C4-2B (cell line): ENCODE data around the gene RAB8A.

ENCODE experiments used
- H3K27ac ChIP-seq: fragments of 450-650 bp; 2 replicates; pipeline ENCODE4 v1.5.1; 2017
- CTCF ChIP-seq: fragments of 450-650 bp; conservative IDR thresholded peaks from 2 replicates; pipeline ENCODE4 v1.5.1; 2017; ENCODE audit warnings: mild to moderate bottlenecking
- ZFX ChIP-seq: fragments of 450-650 bp; IDR thresholded peaks from 2 replicates; pipeline ENCODE4 v1.6.1; 2017

RAB8A gene

GRCh38 chr19:16155128-16155527, 43.4 kb downstream of the RAB8A start:
- no peak overlapping the region for H3K27ac ChIP-seq
- TF ChIP-seq ZFX (no peak), CTCF (no peak)

GRCh38 chr19:16156904-16157303, 45.2 kb downstream of the RAB8A start:
- H3K27ac ChIP-seq = no peak overlapping the region
- no peak for TF ChIP-seq ZFX
- no peak for TF ChIP-seq CTCF

DNA sequence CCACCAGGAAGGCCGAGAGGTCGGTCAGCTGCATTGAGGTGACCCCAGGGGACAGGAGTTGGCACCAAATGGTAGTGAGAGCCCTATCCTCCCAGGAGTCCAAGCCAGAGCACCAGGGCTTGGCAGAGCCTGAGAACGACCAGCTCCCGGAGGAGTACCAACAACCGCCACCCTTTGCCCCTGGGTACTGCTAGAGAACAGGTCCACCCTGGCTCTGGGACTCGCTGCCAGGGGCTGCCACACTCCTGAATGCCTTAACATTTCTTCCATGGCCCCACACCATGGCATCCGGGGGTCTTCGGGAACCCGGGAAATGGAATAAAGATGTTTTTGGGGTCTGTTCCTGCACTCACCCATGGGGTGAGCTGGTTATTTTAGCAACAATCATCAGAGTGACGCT, 45.9 kb downstream of the RAB8A start:
- no peak overlapping the region for H3K27ac ChIP-seq
- TF ChIP-seq CTCF (no peak), ZFX (no peak)

- no peak overlapping the region for H3K27ac ChIP-seq
- TF ChIP-seq ZFX = no peak
- no peak for TF ChIP-seq CTCF
Observed at GRCh38 chr19:16159655-16160054, 48.0 kb downstream of the RAB8A start.

- no peak overlapping the region for H3K27ac ChIP-seq
- TF ChIP-seq ZFX (no peak), CTCF (no peak)
Observed at GRCh38 chr19:16160445-16160942, 48.8 kb downstream of the RAB8A start.

GRCh38 chr19:16160943-16161560, 49.4 kb downstream of the RAB8A start:
- TF ChIP-seq ZFX = no peak
- no peak for TF ChIP-seq CTCF
- no peak overlapping the region for H3K27ac ChIP-seq

DNA sequence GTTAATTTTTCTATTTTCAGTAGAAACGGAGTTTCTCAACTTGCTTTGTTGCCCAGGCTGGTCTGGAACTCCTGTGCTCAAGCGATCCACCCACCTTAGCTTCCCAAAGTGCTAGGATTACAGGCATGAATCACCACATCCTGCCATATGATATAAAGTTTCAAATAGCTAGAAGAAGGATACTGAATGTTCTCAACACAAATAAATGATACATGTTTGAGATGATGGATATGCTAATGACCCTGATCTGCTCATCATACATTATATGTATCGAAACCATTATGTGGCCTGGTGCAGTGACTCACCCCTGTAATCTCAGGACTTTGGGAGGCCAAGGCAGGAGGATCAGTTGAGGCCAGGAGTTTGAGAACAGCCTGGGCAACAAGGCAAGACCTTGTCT, 50.2 kb downstream of the RAB8A start:
- TF ChIP-seq CTCF (no peak), ZFX (no peak)
- no peak overlapping the region for H3K27ac ChIP-seq
